SK-N-MC (cell line): ENCODE data around the gene FFAR4.

Source experiments
- DNase-seq: peaks from one replicate; pipeline ENCODE4 v3.0.0-alpha.2; 2011; ENCODE audit warnings: low read depth, low spot score
- H3K27ac ChIP-seq: fragments of 200-600 bp; sonication (generic); 2 replicates; pipeline ENCODE4 v1.5.1; 2016; ENCODE audit warnings: mixed run types
- H3K36me3 ChIP-seq: fragments of 200-600 bp; sonication (generic); 2 replicates; pipeline ENCODE4 v1.6.1; 2017; ENCODE audit warnings: antibody characterized with exemption, low read length, mixed read lengths; ENCODE audit not compliant: insufficient read depth
- H3K4me3 ChIP-seq: fragments of 200-600 bp; sonication (generic); 2 replicates; pipeline ENCODE4 v1.5.1; 2016
- H3K9ac ChIP-seq: fragments of 200-600 bp; sonication (generic); 2 replicates; pipeline ENCODE4 v1.8.0; 2017; ENCODE audit warnings: mixed run types, mixed read lengths; ENCODE audit not compliant: insufficient read length
- H3K9me3 ChIP-seq: fragments of 200-600 bp; sonication (generic); 2 replicates; pipeline ENCODE4 v1.6.1; 2017; ENCODE audit warnings: low read depth, mild to moderate bottlenecking, antibody characterized with exemption, low read length, moderate library complexity, mixed read lengths
- EZH2 ChIP-seq: fragments of 200-600 bp; sonication (generic); IDR thresholded peaks from one replicate; pipeline ENCODE4 v1.6.1; 2017; ENCODE audit warnings: antibody characterized with exemption
- FOXP2 ChIP-seq: optimal IDR thresholded peaks from 2 replicates; pipeline ENCODE3; 2011; ENCODE audit warnings: mild to moderate bottlenecking, moderate library complexity; ENCODE audit not compliant: insufficient read depth; ENCODE audit errors: extremely low read length, control extremely low read depth
- POLR2AphosphoS5 ChIP-seq: IDR thresholded peaks from 2 replicates; pipeline ENCODE4 v1.6.1; 2012; ENCODE audit warnings: mild to moderate bottlenecking, low read depth, low read length, borderline replicate concordance

Gene FFAR4

GRCh38 chr10:93548376-93549071 lies 17.9 kb upstream of the FFAR4 start:
- Histone ChIP-seq H3K9ac (no peak overlapping the region), H3K27ac (no peak overlapping the region), H3K36me3 (no peaks in the 10 kb centered on the region), H3K9me3 (no peaks in the 10 kb centered on the region), H3K4me3 (no peak overlapping the region)
- DNase-seq = no peak
- TF ChIP-seq POLR2AphosphoS5 (no peak), FOXP2 (no peak), EZH2 (no peak)

- no peak for TF ChIP-seq FOXP2
- no peak for TF ChIP-seq POLR2AphosphoS5
- no peak for TF ChIP-seq EZH2
- H3K4me3 ChIP-seq = no peak overlapping the region
- no peak overlapping the region for H3K9ac ChIP-seq
- H3K27ac ChIP-seq = no peak overlapping the region
- H3K9me3 ChIP-seq = no peaks in the 10 kb centered on the region
- DNase-seq = no peak
- H3K36me3 ChIP-seq = no peaks in the 10 kb centered on the region
Observed at GRCh38 chr10:93550606-93551005, 15.9 kb upstream of the FFAR4 start.

GRCh38 chr10:93552780-93553179 lies 13.7 kb upstream of the FFAR4 start:
- TF ChIP-seq FOXP2 = no peak
- TF ChIP-seq EZH2 = no peak
- TF ChIP-seq POLR2AphosphoS5 = no peak
- no peak for DNase-seq
- no peak overlapping the region for H3K4me3 ChIP-seq
- no peaks in the 10 kb centered on the region for H3K9me3 ChIP-seq
- no peak overlapping the region for H3K9ac ChIP-seq
- no peak overlapping the region for H3K27ac ChIP-seq
- no peaks in the 10 kb centered on the region for H3K36me3 ChIP-seq

- no peak for DNase-seq
- no peak overlapping the region for H3K4me3 ChIP-seq
- no peaks in the 10 kb centered on the region for H3K36me3 ChIP-seq
- no peak overlapping the region for H3K9ac ChIP-seq
- H3K27ac ChIP-seq = no peak overlapping the region
- TF ChIP-seq POLR2AphosphoS5 (no peak), EZH2 (no peak), FOXP2 (no peak)
- H3K9me3 ChIP-seq = no peaks in the 10 kb centered on the region
Observed at GRCh38 chr10:93553482-93554315, 12.8 kb upstream of the FFAR4 start.

GRCh38 chr10:93554316-93554663 lies 12.2 kb upstream of the FFAR4 start:
- Histone ChIP-seq H3K36me3 (no peaks in the 10 kb centered on the region), H3K4me3 (no peak overlapping the region), H3K27ac (no peak overlapping the region), H3K9ac (no peak overlapping the region), H3K9me3 (no peaks in the 10 kb centered on the region)
- no peak for DNase-seq
- TF ChIP-seq FOXP2 (no peak), EZH2 (no peak), POLR2AphosphoS5 (no peak)

GRCh38 chr10:93554760-93555432 lies 11.6 kb upstream of the FFAR4 start:
- Histone ChIP-seq H3K27ac (no peak overlapping the region), H3K9ac (no peak overlapping the region), H3K9me3 (no peaks in the 10 kb centered on the region), H3K36me3 (no peaks in the 10 kb centered on the region), H3K4me3 (no peak overlapping the region)
- TF ChIP-seq EZH2 (no peak), FOXP2 (no peak), POLR2AphosphoS5 (no peak)
- no peak for DNase-seq

- no peak for TF ChIP-seq FOXP2
- TF ChIP-seq POLR2AphosphoS5 = no peak
- TF ChIP-seq EZH2 = no peak
- no peak overlapping the region for H3K27ac ChIP-seq
- H3K9me3 ChIP-seq = no peaks in the 10 kb centered on the region
- no peak for DNase-seq
- no peaks in the 10 kb centered on the region for H3K36me3 ChIP-seq
- H3K9ac ChIP-seq = no peak overlapping the region
- H3K4me3 ChIP-seq = no peak overlapping the region
Observed at GRCh38 chr10:93559490-93559889, 7.0 kb upstream of the FFAR4 start.

- DNase-seq = no peak
- TF ChIP-seq POLR2AphosphoS5 (no peak), EZH2 (no peak), FOXP2 (no peak)
- Histone ChIP-seq H3K36me3 (no peaks in the 10 kb centered on the region), H3K27ac (no peak overlapping the region), H3K4me3 (no peak overlapping the region), H3K9me3 (no peaks in the 10 kb centered on the region), H3K9ac (no peak overlapping the region)
Observed at GRCh38 chr10:93560541-93560940, 5.9 kb upstream of the FFAR4 start.

- H3K27ac ChIP-seq = no peak overlapping the region
- no peak for TF ChIP-seq EZH2
- TF ChIP-seq FOXP2 = no peak
- no peak for TF ChIP-seq POLR2AphosphoS5
- H3K9me3 ChIP-seq = no peaks in the 10 kb centered on the region
- H3K9ac ChIP-seq = no peak overlapping the region
- H3K36me3 ChIP-seq = no peaks in the 10 kb centered on the region
- no peak overlapping the region for H3K4me3 ChIP-seq
- DNase-seq = no peak
Observed at GRCh38 chr10:93565446-93565845, 1.0 kb upstream of the FFAR4 start.
